ENCODE data around the gene RANBP9.
A peak's percentile ranks its signal among the peaks of the same experiment; 100 is the strongest.

RANBP9 gene

DNA sequence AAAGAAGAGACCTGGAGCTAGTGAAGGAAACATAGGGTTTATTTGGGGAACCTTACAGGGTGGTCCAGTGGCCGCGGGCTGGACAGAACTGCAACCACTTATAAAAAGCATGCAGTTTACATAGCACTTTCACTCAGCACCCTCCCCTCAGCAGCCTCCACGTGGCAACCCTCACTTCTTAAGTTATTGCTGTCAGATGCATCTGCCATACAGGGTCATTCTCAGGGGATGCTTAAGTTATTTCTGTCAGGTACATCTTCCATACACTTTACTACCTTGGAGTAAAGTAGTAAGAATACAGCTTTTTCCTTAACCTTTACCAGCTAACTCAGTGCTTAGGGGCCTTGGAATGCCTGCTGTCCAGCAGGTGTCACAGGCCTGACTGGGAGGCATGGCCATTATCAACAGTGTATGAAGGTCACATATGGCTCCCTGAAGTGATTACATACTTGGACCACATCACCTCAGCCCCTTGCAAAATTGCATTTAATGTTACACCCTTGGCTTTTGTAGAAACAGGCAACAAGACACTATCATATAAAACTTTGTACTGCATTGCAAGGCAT lies 98.5 kb downstream of the RANBP9 start:
- peak overlapping the region; percentile 97; the same call in 1 of the 2 replicates for H3K4me3 ChIP-seq (ENCODE audit: low read depth, low read length)
- TF ChIP-seq, protein P1, sequence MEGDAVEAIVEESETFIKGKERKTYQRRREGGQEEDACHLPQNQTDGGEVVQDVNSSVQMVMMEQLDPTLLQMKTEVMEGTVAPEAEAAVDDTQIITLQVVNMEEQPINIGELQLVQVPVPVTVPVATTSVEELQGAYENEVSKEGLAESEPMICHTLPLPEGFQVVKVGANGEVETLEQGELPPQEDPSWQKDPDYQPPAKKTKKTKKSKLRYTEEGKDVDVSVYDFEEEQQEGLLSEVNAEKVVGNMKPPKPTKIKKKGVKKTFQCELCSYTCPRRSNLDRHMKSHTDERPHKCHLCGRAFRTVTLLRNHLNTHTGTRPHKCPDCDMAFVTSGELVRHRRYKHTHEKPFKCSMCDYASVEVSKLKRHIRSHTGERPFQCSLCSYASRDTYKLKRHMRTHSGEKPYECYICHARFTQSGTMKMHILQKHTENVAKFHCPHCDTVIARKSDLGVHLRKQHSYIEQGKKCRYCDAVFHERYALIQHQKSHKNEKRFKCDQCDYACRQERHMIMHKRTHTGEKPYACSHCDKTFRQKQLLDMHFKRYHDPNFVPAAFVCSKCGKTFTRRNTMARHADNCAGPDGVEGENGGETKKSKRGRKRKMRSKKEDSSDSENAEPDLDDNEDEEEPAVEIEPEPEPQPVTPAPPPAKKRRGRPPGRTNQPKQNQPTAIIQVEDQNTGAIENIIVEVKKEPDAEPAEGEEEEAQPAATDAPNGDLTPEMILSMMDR (IDR thresholded peaks at IDR 0.05; ENCODE audit: low read depth, low read length, missing control alignments): no peak
- DNase-seq (ENCODE audit: low read depth): no peak

DNA sequence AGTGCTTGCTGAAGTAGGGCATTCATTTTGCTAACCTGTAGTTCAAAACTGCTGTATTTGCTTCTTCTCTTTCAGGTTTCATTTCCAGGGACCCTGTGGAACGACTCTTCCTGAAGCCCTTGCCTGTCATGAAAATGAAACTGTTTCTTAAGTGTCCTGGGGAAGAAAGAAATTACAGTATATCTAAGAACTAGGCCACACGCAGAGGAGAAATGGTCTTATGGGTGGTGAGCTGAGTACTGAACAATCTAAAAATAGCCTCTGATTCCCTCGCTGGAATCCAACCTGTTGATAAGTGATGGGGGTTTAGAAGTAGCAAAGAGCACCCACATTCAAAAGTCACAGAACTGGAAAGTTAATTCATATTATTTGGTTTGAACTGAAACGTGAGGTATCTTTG lies 99.9 kb downstream of the RANBP9 start:
- TF ChIP-seq, protein P1 (IDR thresholded peaks at IDR 0.05; ENCODE audit: low read depth, low read length, missing control alignments): no peak
- peak; percentile 30 for DNase-seq (ENCODE audit: low read depth)
- H3K4me3 ChIP-seq (ENCODE audit: low read depth, low read length): no peak overlapping the region; the same call in 1 of the 2 replicates

DNA sequence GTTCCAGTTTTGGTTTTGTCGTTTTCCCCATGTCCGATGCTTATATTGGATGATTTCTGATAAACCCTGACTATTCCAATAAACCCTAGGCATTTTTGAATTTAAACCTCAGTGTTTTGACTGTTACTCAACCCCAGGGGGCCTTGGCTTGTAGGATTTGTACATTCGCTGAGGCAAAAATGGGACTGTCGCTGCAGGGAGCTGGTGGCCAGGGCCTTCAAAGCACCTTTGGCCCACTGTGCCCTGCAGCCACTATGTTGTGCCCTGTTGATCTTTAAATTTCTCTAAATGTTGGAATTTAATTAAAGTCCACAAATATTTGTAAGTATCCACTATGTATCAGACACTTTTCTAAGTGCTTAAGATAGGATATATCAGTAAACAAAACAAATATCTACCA lies 106.0 kb downstream of the RANBP9 start:
- TF ChIP-seq, protein P1 (IDR thresholded peaks at IDR 0.05; ENCODE audit: low read depth, low read length, missing control alignments): no peak
- DNase-seq (ENCODE audit: low read depth): no peak
- no peak overlapping the region for H3K4me3 ChIP-seq (ENCODE audit: low read depth, low read length)

DNA sequence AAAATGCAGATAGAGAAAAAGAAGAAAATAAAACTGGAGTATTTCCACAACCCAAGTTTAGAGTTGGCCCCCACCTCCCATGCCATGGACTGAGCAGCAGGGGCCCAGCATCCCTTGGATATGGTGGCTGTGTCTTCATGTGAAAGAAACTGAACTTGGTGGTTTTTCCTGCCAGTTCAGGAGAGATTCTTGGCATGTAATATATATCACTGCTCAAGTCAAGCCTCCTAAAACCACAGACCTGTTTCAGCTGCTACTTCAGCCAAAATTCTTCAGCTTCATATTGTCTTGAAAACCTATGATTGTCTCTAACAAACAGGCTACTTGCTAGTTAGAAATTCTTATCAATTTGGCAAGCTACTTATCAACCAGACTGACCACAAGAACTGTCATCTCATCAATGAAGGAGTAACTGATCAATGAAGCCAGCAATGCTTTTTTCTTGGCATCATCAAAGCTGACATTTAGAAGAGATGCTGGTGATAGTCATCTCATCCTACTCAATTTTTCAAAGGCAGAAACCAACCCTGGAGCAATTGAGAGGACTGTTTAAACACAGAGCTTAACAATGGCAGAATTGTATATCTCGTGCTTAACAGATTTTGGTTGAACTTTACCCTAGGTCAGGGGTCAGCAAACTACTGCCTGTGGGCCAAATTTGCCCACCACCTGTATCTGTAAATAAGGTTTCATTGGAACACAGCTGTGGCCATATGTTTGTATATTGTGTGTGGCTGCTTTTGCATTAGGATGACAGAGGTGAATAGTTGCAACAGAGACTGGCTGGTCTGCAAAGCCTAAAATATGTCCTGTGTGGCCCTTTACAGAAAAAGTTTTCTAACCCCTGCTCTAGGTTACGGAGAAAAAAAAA lies 106.9 kb downstream of the RANBP9 start:
- TF ChIP-seq, protein P1 (IDR thresholded peaks at IDR 0.05; ENCODE audit: low read depth, low read length, missing control alignments): no peak
- DNase-seq (ENCODE audit: low read depth): no peak
- H3K4me3 ChIP-seq (ENCODE audit: low read depth, low read length): no peak overlapping the region

DNA sequence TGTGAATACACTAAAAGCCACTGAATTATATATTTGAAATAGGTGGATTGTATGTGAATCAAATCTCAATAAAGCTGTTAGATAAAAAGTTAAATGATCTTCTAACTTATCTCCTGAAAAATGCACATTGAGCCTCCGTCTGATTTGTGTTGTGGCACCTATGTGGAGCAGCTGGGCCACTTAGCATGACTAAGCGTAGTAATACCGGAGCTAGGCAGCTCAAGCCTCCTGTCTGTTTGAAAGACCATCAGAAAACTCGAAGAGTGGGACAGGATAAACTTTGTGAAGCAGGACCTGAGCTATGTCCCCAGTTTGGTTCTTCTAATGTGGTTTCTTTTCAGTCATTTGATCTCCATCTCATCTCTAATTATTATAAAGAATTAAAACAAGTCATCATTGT lies 107.5 kb downstream of the RANBP9 start:
- TF ChIP-seq, protein P1 (IDR thresholded peaks at IDR 0.05; ENCODE audit: low read depth, low read length, missing control alignments): no peak
- no peak for DNase-seq (ENCODE audit: low read depth)
- H3K4me3 ChIP-seq (ENCODE audit: low read depth, low read length): no peak overlapping the region

DNA sequence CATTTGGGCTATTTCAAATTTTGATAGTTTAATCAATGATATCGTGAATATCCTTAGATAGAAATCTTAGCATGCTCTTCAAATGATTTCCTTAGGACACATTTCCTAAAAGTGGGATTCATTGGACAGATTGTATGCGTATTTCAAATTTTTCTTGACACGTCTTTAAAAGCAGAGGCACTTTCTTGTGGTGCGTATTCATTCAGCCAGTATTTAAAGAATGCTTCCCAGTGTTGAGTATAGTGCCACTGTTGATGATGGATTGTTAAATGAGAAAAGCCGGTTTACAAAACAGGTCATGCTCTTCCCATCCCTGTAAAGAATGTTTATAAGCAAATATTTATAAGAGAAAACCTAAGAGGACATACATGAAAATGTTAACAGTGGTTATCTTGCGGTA lies 111.6 kb downstream of the RANBP9 start:
- no peak overlapping the region for H3K4me3 ChIP-seq (ENCODE audit: low read depth, low read length)
- TF ChIP-seq, protein P1 (IDR thresholded peaks at IDR 0.05; ENCODE audit: low read depth, low read length, missing control alignments): no peak

More for the DNA sequence above, 111.6 kb downstream of the RANBP9 start:
- DNase-seq (ENCODE audit: low read depth): no peak

All from GM12864 (cell line).